Activated naive CD8-positive, alpha-beta T cell treated with anti-CD3 and anti-CD28 coated beads, Interleukin-2, amount 50 U/mL, for 16 hours (primary cell): ENCODE data around the gene SAMD5.

ENCODE experiments used
- DNase-seq: peaks from one replicate; pipeline ENCODE4 v3.0.0-alpha.2; 2020; ENCODE audit warnings: low read depth, low spot score

SAMD5 gene

GRCh38 chr6:147618927-147619326 is 110.4 kb downstream of the SAMD5 start:
- DNase-seq: no peak
